Neural cell (in vitro differentiated cells): Measurements from ENCODE around the gene KIF14. TPM values are rescaled to one million over a fixed set of nuclear protein-coding genes. Genes with fewer than 3 reads are reported as not detected.

ENCODE experiments used
- H2AFZ ChIP-seq: fragments of 200-600, 300-800 bp; sonication (generic), shearing (Covaris generic); 2 replicates; pipeline ENCODE4 v1.6.0; 2014; ENCODE audit warnings: low read depth, mild to moderate bottlenecking, antibody characterized with exemption, low read length, moderate library complexity
- H3F3A ChIP-seq: fragments of 200-600 bp; shearing (Covaris generic); 2 replicates; pipeline ENCODE4 v1.6.1; 2016; ENCODE audit warnings: mild to moderate bottlenecking, moderate library complexity, mixed read lengths, antibody characterized with exemption, low read length; ENCODE audit not compliant: insufficient read depth, poor library complexity, severe bottlenecking
- H3K27ac ChIP-seq: fragments of 200-600, 300-800 bp; sonication (generic), shearing (Covaris generic); 2 replicates; pipeline ENCODE4 v1.5.1; 2014; ENCODE audit warnings: mild to moderate bottlenecking, low read length, moderate library complexity
- H3K27me3 ChIP-seq: fragments of 300-800, 200-600 bp; sonication (generic), shearing (Covaris generic); 2 replicates; pipeline ENCODE4 v1.6.0; 2014; ENCODE audit warnings: mild to moderate bottlenecking, low read depth, low read length, moderate library complexity; ENCODE audit not compliant: insufficient read depth
- H3K36me3 ChIP-seq: fragments of 300-800, 200-600 bp; sonication (generic), shearing (Covaris generic); 2 replicates; pipeline ENCODE4 v1.5.1; 2014; ENCODE audit warnings: mild to moderate bottlenecking, antibody characterized with exemption, low read length, moderate library complexity; ENCODE audit not compliant: insufficient read depth
- H3K4me2 ChIP-seq: fragments of 300-800, 200-600 bp; sonication (generic), shearing (Covaris generic); 2 replicates; pipeline ENCODE4 v1.6.0; 2014; ENCODE audit warnings: mild to moderate bottlenecking, low read length
- H3K4me3 ChIP-seq: fragments of 300-800, 200-600 bp; sonication (generic), shearing (Covaris generic); 2 replicates; pipeline ENCODE4 v1.5.1; 2014; ENCODE audit warnings: mild to moderate bottlenecking, low read length, moderate library complexity
- H3K79me2 ChIP-seq: fragments of 200-600 bp; shearing (Covaris generic); replicated peaks from 2 replicates; pipeline ENCODE4 v1.6.0; 2014; ENCODE audit warnings: mild to moderate bottlenecking, low read length, moderate library complexity; ENCODE audit not compliant: insufficient read depth
- H3K9ac ChIP-seq: fragments of 300-800, 200-600 bp; sonication (generic), shearing (Covaris generic); 2 replicates; pipeline ENCODE4 v1.6.1; 2016; ENCODE audit warnings: mild to moderate bottlenecking, low read length, mixed read lengths
- H3K9me2 ChIP-seq: fragments of 200-600 bp; shearing (Covaris generic); 2 replicates; pipeline ENCODE4 v1.6.1; 2016; ENCODE audit warnings: mild to moderate bottlenecking, low read length, mixed read lengths; ENCODE audit not compliant: insufficient read depth
- H3K9me3 ChIP-seq: fragments of 200-600, 300-800 bp; sonication (generic), shearing (Covaris generic); 2 replicates; pipeline ENCODE4 v1.6.1; 2016; ENCODE audit warnings: mild to moderate bottlenecking, mixed run types, low read length, moderate library complexity, mixed read lengths
- H4K20me1 ChIP-seq: fragments of 200-600 bp; shearing (Covaris generic); 2 replicates; pipeline ENCODE4 v1.6.1; 2016; ENCODE audit warnings: mild to moderate bottlenecking, mixed run types; ENCODE audit not compliant: insufficient read depth
- EP300 ChIP-seq: fragments of 450-650 bp; conservative IDR thresholded peaks from 2 replicates; pipeline ENCODE4 v1.6.1; 2014; ENCODE audit warnings: antibody characterized with exemption, mild to moderate bottlenecking, moderate library complexity; ENCODE audit not compliant: poor library complexity, severe bottlenecking
- EZH2 ChIP-seq: fragments of 200-600, 300-800 bp; shearing (Covaris generic), sonication (generic); IDR thresholded peaks from 2 replicates; pipeline ENCODE4 v1.6.1; 2014; ENCODE audit warnings: antibody characterized with exemption, low read length, borderline replicate concordance, mild to moderate bottlenecking; ENCODE audit not compliant: insufficient read depth, poor library complexity, severe bottlenecking
- MXI1 ChIP-seq: fragments of 450-650 bp; conservative IDR thresholded peaks from 2 replicates; pipeline ENCODE4 v1.6.1; 2014; ENCODE audit warnings: antibody characterized with exemption, mild to moderate bottlenecking; ENCODE audit not compliant: poor library complexity, severe bottlenecking
- POLR2AphosphoS5 ChIP-seq: IDR thresholded peaks from 2 replicates; pipeline ENCODE4 v1.6.1; 2012
- RAD21 ChIP-seq: fragments of 450-650 bp; conservative IDR thresholded peaks from 2 replicates; pipeline ENCODE4 v1.6.1; 2014; ENCODE audit warnings: antibody characterized with exemption, mild to moderate bottlenecking, moderate library complexity
- SMC3 ChIP-seq: fragments of 450-650 bp; conservative IDR thresholded peaks from 2 replicates; pipeline ENCODE4 v1.6.1; 2014; ENCODE audit warnings: antibody characterized with exemption, mild to moderate bottlenecking, moderate library complexity; ENCODE audit not compliant: poor library complexity
- TAF1 ChIP-seq: IDR thresholded peaks from 2 replicates; pipeline ENCODE4 v1.6.1; 2012; ENCODE audit warnings: low read depth
- polyA plus RNA-seq: library from polyadenylated mRNA; depleted of rRNA; stranded (reverse); fragments of >200 nt; gene quantifications from 2 replicates; pipeline ENCODE4 v1.2.3, GENCODE V29; 2014
- TF ChIP-seq, protein P1 (sequence below): fragments of 450-650 bp; IDR thresholded peaks from 2 replicates; pipeline ENCODE4 v1.5.1; 2014; ENCODE audit warnings: antibody characterized with exemption, mild to moderate bottlenecking, moderate library complexity; ENCODE audit not compliant: poor library complexity, severe bottlenecking
- TF ChIP-seq, protein P2 (sequence below): IDR thresholded peaks from 2 replicates; pipeline ENCODE4 v1.6.1; 2012; ENCODE audit warnings: borderline replicate concordance

The KIF14 gene
- polyA plus RNA-seq, 1 donor from 2014 or later, result 0.69 TPM

DNA sequence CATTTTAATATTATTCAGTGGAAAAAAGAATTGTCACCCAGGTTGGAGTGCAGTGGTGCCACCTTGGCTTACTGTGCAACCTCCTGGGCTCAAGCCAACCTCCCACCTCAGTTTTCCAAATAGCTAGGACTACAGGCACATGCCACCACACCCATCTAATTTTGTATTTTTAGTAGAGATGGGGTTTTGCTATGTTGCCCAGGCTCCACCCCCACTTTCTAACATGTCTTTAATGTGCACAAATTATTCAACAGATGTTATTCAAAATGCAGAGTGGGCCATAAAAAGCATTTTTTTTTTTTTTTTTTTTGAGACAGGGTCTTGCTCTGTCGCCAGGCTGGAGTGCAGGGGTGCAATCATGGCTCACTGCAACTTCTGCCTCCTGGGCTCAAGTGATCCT, 31.8 kb upstream of the KIF14 start:
- H3F3A ChIP-seq, result no peaks in the 10 kb centered on the region
- no peaks in the 10 kb centered on the region for H3K27me3 ChIP-seq
- TF ChIP-seq MXI1 (no peak), RAD21 (no peak), EZH2 (no peak), EP300 (no peak), SMC3 (no peak)
- no peaks in the 10 kb centered on the region for H3K9me2 ChIP-seq
- H3K4me2 ChIP-seq, result no peak overlapping the region
- no peak overlapping the region for H3K27ac ChIP-seq
- no peaks in the 10 kb centered on the region for H3K36me3 ChIP-seq
- H3K4me3 ChIP-seq, result no peak overlapping the region
- H3K9me3 ChIP-seq, result no peaks in the 10 kb centered on the region
- no peaks in the 10 kb centered on the region for H3K79me2 ChIP-seq
- no peak overlapping the region for H2AFZ ChIP-seq
- H3K9ac ChIP-seq, result no peak overlapping the region
- H4K20me1 ChIP-seq, result no peaks in the 10 kb centered on the region

DNA sequence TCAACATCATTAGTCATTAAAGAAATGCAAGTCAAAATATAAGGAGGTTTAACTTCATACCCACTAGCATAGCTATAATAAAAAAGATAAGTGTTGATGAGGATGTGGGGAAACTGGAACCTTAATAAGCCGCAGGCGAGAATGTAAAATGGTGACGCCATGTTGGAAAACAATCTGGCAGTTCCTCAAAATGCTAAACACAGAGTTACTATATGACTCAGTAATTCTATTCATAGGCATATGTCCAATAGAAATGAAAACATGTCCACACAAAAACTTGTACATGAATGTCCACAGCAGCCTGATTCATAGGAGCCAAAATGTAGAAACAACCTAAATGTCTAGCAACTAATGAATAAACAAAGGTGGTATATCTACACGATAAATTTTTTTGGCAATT, 26.0 kb upstream of the KIF14 start:
- H3K9me2 ChIP-seq, result no peaks in the 10 kb centered on the region
- H3K79me2 ChIP-seq, result no peaks in the 10 kb centered on the region
- no peaks in the 10 kb centered on the region for H3F3A ChIP-seq
- H4K20me1 ChIP-seq, result no peaks in the 10 kb centered on the region
- no peak overlapping the region for H3K9ac ChIP-seq
- TF ChIP-seq EZH2, result no peak
- no peak for TF ChIP-seq SMC3
- TF ChIP-seq POLR2AphosphoS5, result no peak
- TF ChIP-seq MXI1, result no peak
- TF ChIP-seq, protein P1, sequence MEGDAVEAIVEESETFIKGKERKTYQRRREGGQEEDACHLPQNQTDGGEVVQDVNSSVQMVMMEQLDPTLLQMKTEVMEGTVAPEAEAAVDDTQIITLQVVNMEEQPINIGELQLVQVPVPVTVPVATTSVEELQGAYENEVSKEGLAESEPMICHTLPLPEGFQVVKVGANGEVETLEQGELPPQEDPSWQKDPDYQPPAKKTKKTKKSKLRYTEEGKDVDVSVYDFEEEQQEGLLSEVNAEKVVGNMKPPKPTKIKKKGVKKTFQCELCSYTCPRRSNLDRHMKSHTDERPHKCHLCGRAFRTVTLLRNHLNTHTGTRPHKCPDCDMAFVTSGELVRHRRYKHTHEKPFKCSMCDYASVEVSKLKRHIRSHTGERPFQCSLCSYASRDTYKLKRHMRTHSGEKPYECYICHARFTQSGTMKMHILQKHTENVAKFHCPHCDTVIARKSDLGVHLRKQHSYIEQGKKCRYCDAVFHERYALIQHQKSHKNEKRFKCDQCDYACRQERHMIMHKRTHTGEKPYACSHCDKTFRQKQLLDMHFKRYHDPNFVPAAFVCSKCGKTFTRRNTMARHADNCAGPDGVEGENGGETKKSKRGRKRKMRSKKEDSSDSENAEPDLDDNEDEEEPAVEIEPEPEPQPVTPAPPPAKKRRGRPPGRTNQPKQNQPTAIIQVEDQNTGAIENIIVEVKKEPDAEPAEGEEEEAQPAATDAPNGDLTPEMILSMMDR, result no peak
- no peaks in the 10 kb centered on the region for H3K27me3 ChIP-seq
- no peak overlapping the region for H3K4me3 ChIP-seq
- H2AFZ ChIP-seq, result no peak overlapping the region
- H3K36me3 ChIP-seq, result no peaks in the 10 kb centered on the region
- no peak overlapping the region for H3K27ac ChIP-seq
- H3K4me2 ChIP-seq, result no peak overlapping the region
- no peaks in the 10 kb centered on the region for H3K9me3 ChIP-seq

DNA sequence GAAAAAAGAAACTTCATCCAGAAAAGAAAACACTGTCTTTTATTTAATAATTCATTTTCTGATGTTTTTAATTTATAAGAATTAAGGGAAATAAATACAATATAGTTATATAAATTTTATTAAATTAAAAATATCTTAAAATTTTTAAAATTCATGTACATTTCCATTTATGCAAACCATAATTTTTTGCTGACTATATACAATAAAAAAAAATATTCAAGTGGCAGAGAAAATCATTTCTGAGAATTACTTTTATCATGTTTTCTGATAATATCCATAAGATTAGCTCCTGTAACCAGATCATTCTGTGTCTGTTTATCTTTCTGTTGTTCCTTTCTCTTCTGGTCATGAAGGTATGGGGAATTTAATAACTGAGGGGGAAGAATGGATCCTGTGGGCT, 23.5 kb upstream of the KIF14 start:
- TF ChIP-seq POLR2AphosphoS5 (no peak), SMC3 (no peak), RAD21 (no peak), TAF1 (no peak), MXI1 (no peak), EP300 (no peak), EZH2 (no peak)
- TF ChIP-seq, protein P2, sequence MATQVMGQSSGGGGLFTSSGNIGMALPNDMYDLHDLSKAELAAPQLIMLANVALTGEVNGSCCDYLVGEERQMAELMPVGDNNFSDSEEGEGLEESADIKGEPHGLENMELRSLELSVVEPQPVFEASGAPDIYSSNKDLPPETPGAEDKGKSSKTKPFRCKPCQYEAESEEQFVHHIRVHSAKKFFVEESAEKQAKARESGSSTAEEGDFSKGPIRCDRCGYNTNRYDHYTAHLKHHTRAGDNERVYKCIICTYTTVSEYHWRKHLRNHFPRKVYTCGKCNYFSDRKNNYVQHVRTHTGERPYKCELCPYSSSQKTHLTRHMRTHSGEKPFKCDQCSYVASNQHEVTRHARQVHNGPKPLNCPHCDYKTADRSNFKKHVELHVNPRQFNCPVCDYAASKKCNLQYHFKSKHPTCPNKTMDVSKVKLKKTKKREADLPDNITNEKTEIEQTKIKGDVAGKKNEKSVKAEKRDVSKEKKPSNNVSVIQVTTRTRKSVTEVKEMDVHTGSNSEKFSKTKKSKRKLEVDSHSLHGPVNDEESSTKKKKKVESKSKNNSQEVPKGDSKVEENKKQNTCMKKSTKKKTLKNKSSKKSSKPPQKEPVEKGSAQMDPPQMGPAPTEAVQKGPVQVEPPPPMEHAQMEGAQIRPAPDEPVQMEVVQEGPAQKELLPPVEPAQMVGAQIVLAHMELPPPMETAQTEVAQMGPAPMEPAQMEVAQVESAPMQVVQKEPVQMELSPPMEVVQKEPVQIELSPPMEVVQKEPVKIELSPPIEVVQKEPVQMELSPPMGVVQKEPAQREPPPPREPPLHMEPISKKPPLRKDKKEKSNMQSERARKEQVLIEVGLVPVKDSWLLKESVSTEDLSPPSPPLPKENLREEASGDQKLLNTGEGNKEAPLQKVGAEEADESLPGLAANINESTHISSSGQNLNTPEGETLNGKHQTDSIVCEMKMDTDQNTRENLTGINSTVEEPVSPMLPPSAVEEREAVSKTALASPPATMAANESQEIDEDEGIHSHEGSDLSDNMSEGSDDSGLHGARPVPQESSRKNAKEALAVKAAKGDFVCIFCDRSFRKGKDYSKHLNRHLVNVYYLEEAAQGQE, result no peak
- TF ChIP-seq, protein P1, result no peak
- Histone ChIP-seq H3K27ac (no peak overlapping the region), H3F3A (no peaks in the 10 kb centered on the region), H3K4me2 (no peak overlapping the region), H4K20me1 (no peaks in the 10 kb centered on the region), H3K9ac (no peak overlapping the region), H3K9me2 (no peaks in the 10 kb centered on the region), H3K4me3 (no peak overlapping the region), H3K79me2 (no peaks in the 10 kb centered on the region), H3K9me3 (no peaks in the 10 kb centered on the region), H3K36me3 (no peaks in the 10 kb centered on the region), H2AFZ (no peak overlapping the region), H3K27me3 (no peaks in the 10 kb centered on the region)
